Smooth muscle cell (in vitro differentiated cells): ENCODE results near the gene ANKUB1. TPM values are rescaled to one million over a fixed set of nuclear protein-coding genes. Genes with fewer than 3 reads are reported as not detected.

Experiments used
- DNase-seq: peaks from one replicate; lab custom pipeline; 2025; ENCODE audit not compliant: unreplicated experiment; lab: John Stamatoyannopoulos, UW
- H2AFZ ChIP-seq: fragments of 200-600 bp; sonication (generic); 2 replicates; pipeline ENCODE4 v1.6.0; 2016; ENCODE audit warnings: antibody characterized with exemption, low read depth, mild to moderate bottlenecking
- H3F3A ChIP-seq: fragments of 200-600 bp; sonication (generic); 2 replicates; pipeline ENCODE4 v1.6.0; 2017; ENCODE audit warnings: antibody characterized with exemption, low read depth
- H3K27ac ChIP-seq: fragments of 200-600 bp; sonication (generic); 2 replicates; pipeline ENCODE4 v1.5.1; 2016; ENCODE audit warnings: low read depth, mild to moderate bottlenecking
- H3K27me3 ChIP-seq: fragments of 200-600 bp; sonication (generic); 2 replicates; pipeline ENCODE4 v1.6.1; 2016; ENCODE audit warnings: low read depth, mild to moderate bottlenecking
- H3K36me3 ChIP-seq: fragments of 200-600 bp; sonication (generic); 2 replicates; pipeline ENCODE4 v1.5.1; 2016; ENCODE audit warnings: low read depth
- H3K4me1 ChIP-seq: fragments of 200-600 bp; sonication (generic); 2 replicates; pipeline ENCODE4 v1.5.1; 2016; ENCODE audit warnings: low read depth
- H3K4me2 ChIP-seq: fragments of 200-600 bp; sonication (generic); 2 replicates; pipeline ENCODE4 v1.6.0; 2016; ENCODE audit warnings: mild to moderate bottlenecking
- H3K4me3 ChIP-seq: fragments of 200-600 bp; sonication (generic); 2 replicates; pipeline ENCODE4 v1.5.1; 2016; ENCODE audit warnings: mild to moderate bottlenecking
- H3K79me2 ChIP-seq: fragments of 200-600 bp; sonication (generic); 2 replicates; pipeline ENCODE4 v1.6.0; 2016; ENCODE audit warnings: low read depth, mild to moderate bottlenecking
- H3K9ac ChIP-seq: fragments of 200-600 bp; sonication (generic); 2 replicates; pipeline ENCODE4 v1.6.0; 2016; ENCODE audit warnings: low read depth
- H3K9me3 ChIP-seq: fragments of 200-600 bp; sonication (generic); replicated peaks from 2 replicates; pipeline ENCODE4 v1.5.1; 2016; ENCODE audit warnings: low read depth
- H4K20me1 ChIP-seq: fragments of 200-600 bp; sonication (generic); 2 replicates; pipeline ENCODE4 v1.6.0; 2016; ENCODE audit warnings: low read depth
- WGBS: methylation state at CpG from one replicate; pipeline ENCODE4 v1.1.7; 2016; ENCODE audit warnings: low lambda C conversion rate; 5-methylcytosine and 5-hydroxymethylcytosine counted together
- polyA plus RNA-seq: library from polyadenylated mRNA; unstranded; fragments of >200 nt; fragmentation: Nextera tagmentation; extraction: Ambion mirVana; gene quantifications from 2 replicates; pipeline ENCODE4 v1.2.1, GENCODE V29; 2016
- total RNA-seq: library from RNA; depleted of rRNA; stranded (reverse); fragments of >200 nt; gene quantifications from 2 replicates; pipeline ENCODE4 v1.2.3, GENCODE V29; 2014
- TF ChIP-seq, protein P1 (sequence below): fragments of 200-600 bp; sonication (generic); IDR thresholded peaks from 2 replicates; pipeline ENCODE4 v1.5.1; 2017; ENCODE audit warnings: borderline replicate concordance, mild to moderate bottlenecking, antibody characterized with exemption; ENCODE audit not compliant: insufficient read depth, poor library complexity, severe bottlenecking

Gene ANKUB1
- total and polyA plus RNA-seq, 2 experiments from 2014 or later: not detected

- no peak overlapping the region for H3K4me3 ChIP-seq
- peaks cover 76% of the 10 kb centered on the region for H3K79me2 ChIP-seq
- no peak overlapping the region for H3K4me2 ChIP-seq
- H3K36me3 ChIP-seq: no peaks in the 10 kb centered on the region
- DNase-seq: no peak
- no peak overlapping the region for H2AFZ ChIP-seq
- no peaks in the 10 kb centered on the region for H3K4me1 ChIP-seq
- H3K27me3 ChIP-seq: no peaks in the 10 kb centered on the region
- WGBS: 85% methylated on average over 1 of the region's 1 CpG
- no peak overlapping the region for H3K27ac ChIP-seq
- H3F3A ChIP-seq: no peaks in the 10 kb centered on the region
- no peak overlapping the region for H3K9ac ChIP-seq
- TF ChIP-seq, protein P1, sequence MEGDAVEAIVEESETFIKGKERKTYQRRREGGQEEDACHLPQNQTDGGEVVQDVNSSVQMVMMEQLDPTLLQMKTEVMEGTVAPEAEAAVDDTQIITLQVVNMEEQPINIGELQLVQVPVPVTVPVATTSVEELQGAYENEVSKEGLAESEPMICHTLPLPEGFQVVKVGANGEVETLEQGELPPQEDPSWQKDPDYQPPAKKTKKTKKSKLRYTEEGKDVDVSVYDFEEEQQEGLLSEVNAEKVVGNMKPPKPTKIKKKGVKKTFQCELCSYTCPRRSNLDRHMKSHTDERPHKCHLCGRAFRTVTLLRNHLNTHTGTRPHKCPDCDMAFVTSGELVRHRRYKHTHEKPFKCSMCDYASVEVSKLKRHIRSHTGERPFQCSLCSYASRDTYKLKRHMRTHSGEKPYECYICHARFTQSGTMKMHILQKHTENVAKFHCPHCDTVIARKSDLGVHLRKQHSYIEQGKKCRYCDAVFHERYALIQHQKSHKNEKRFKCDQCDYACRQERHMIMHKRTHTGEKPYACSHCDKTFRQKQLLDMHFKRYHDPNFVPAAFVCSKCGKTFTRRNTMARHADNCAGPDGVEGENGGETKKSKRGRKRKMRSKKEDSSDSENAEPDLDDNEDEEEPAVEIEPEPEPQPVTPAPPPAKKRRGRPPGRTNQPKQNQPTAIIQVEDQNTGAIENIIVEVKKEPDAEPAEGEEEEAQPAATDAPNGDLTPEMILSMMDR: no peak
- peaks cover 19% of the 10 kb centered on the region for H3K9me3 ChIP-seq
- H4K20me1 ChIP-seq: peaks cover 32% of the 10 kb centered on the region
These were observed 36.0 kb upstream of the ANKUB1 start for GRCh38 chr3:149828390-149828789.

DNA sequence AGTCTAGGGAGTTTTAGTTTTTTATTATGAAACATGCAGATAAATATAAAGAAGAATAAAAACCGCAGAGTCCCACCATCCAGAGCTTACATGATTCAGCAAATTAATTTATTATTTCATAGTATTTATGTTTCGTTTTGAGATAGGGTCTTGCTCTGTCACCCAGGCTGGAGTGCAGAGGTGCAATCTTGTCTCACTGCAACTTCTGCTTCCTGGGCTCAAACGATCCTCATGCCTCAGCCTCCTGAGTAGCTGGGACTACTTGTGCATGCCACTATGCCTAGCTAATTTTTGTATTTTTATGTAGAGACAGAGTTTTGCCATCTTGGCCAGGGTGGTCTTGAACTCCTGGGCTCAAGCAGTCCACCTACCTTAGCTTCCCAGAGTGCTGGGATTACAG lies 34.3 kb upstream of the ANKUB1 start:
- Histone ChIP-seq H3F3A (no peaks in the 10 kb centered on the region), H2AFZ (no peak overlapping the region), H3K79me2 (peaks cover 80% of the 10 kb centered on the region), H4K20me1 (peaks cover 45% of the 10 kb centered on the region), H3K4me1 (no peaks in the 10 kb centered on the region), H3K36me3 (no peaks in the 10 kb centered on the region), H3K4me2 (no peak overlapping the region), H3K4me3 (no peak overlapping the region), H3K27ac (no peak overlapping the region), H3K27me3 (no peaks in the 10 kb centered on the region), H3K9me3 (peaks cover 16% of the 10 kb centered on the region), H3K9ac (no peak overlapping the region)
- TF ChIP-seq, protein P1: no peak
- WGBS: 94% methylated on average over 3 of the region's 3 CpGs
- DNase-seq: no peak

DNA sequence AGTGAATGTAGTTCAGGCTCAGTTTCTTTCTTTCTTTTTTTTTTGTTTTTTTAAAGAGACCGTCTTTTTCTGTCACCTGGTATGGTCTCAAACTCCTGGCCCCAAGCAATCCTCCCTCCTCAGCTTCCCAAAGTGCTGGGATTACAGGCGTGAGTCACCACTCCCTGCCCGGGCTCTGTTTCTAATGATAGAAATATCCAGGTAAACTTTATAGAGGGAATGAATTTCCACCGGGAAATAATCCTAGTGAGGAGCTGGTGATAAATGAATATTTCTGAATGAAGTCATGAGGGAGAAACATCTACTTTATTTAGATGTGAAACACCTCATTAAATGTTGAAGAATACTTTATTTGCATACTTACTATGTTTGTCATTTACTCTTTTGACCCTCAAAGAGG lies 27.8 kb upstream of the ANKUB1 start:
- Histone ChIP-seq H3K79me2 (peaks cover 97% of the 10 kb centered on the region), H3F3A (no peaks in the 10 kb centered on the region), H3K27ac (no peak overlapping the region), H3K27me3 (no peaks in the 10 kb centered on the region), H4K20me1 (peaks cover 92% of the 10 kb centered on the region), H3K9ac (no peak overlapping the region), H3K4me3 (no peak overlapping the region), H2AFZ (no peak overlapping the region), H3K4me1 (peaks cover 5% of the 10 kb centered on the region), H3K36me3 (no peaks in the 10 kb centered on the region), H3K4me2 (no peak overlapping the region), H3K9me3 (no peaks in the 10 kb centered on the region)
- no peak for DNase-seq
- TF ChIP-seq, protein P1: no peak
- WGBS: 47% methylated on average over 4 of the region's 4 CpGs

DNA sequence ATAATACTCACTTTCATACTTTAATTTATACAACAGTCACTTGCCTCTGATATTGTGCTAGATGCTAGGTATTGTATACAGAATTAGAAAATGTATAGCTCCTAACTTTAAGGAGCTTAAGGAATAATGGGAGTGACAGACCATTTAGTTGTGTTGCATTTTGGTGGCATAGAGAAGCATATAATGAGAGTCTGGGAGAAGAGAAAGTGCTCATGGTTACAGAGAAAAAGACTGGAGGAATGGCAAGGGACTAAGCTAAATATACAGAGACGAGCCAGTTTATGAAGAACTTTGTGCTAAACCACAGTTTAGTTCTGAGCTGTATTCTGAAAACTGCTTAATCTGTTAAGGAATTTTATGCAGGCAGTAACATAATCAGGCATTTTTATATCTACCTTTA lies 27.1 kb upstream of the ANKUB1 start:
- H3K27me3 ChIP-seq: no peaks in the 10 kb centered on the region
- no peak overlapping the region for H3K27ac ChIP-seq
- no peak overlapping the region for H3K9ac ChIP-seq
- WGBS: 89% methylated on average over 1 of the region's 1 CpG
- no peak overlapping the region for H3K4me3 ChIP-seq
- peaks cover 92% of the 10 kb centered on the region for H4K20me1 ChIP-seq
- H3K4me1 ChIP-seq: peaks cover 12% of the 10 kb centered on the region
- no peak overlapping the region for H3K4me2 ChIP-seq
- no peak for DNase-seq
- H3F3A ChIP-seq: no peaks in the 10 kb centered on the region
- no peak overlapping the region for H2AFZ ChIP-seq
- TF ChIP-seq, protein P1: no peak
- no peaks in the 10 kb centered on the region for H3K9me3 ChIP-seq
- H3K79me2 ChIP-seq: peaks cover 98% of the 10 kb centered on the region
- no peaks in the 10 kb centered on the region for H3K36me3 ChIP-seq
